Measurements from ENCODE around the gene SNTB2.

- no peak for TF ChIP-seq SP1 (IDR thresholded peaks at IDR 0.05)
- peak in 1 of 2 donors; percentile 16 for TF ChIP-seq RAD21 (IDR thresholded peaks at IDR 0.05)
- TF ChIP-seq ATF3 (IDR thresholded peaks at IDR 0.05), result no peak
- no peak for TF ChIP-seq EGR1 (IDR thresholded peaks at IDR 0.05; ENCODE audit: low read depth in 2 of 2)
These were observed 6.9 kb downstream of the SNTB2 start for GRCh38 chr16:69193855-69194254.

All from liver (tissue), 2 donors.